Naive B cell (primary cell): Measurements from ENCODE around the gene C6orf52. TPM values are rescaled to one million over a fixed set of nuclear protein-coding genes. Genes with fewer than 3 reads are reported as not detected.
A peak's percentile ranks its signal among the peaks of the same experiment; 100 is the strongest.
"Not testable (repeated sequence)": the region's sequence is repeated elsewhere in the genome, so short reads cannot be mapped to it uniquely, and the experiment has no call there.

ENCODE experiments used
- ATAC-seq, 2 donors: fragments of 150-1000 bp; cut with Tn5 transposase; 2 replicates each; pipeline ENCODE4 v1.10.0; 2021; ENCODE audit warnings: low read depth in 2 of 2, mild to moderate bottlenecking in 2 of 2, moderate library complexity in 2 of 2
- DNase-seq: peaks from one replicate; pipeline ENCODE4 v3.0.0; 2022
- H3K27ac Mint-ChIP-seq, 6 donors: one replicate each; pipeline ENCODE4 v1.8.0; 2020 to 2022; ENCODE audit warnings: mild to moderate bottlenecking in 6 of 6, mixed read lengths in 6 of 6, moderate library complexity in 5 of 6, inconsistent platforms in 2 of 6
- H3K27me3 Mint-ChIP-seq, 3 donors: one replicate each; pipeline ENCODE4 v1.8.0; 2021 to 2022; ENCODE audit warnings: mixed read lengths in 3 of 3, mild to moderate bottlenecking in 1 of 3
- H3K36me3 Mint-ChIP-seq, 2 donors: one replicate each; pipeline ENCODE4 v1.8.0; 2020 to 2022; ENCODE audit warnings: mixed read lengths in 2 of 2, inconsistent platforms in 1 of 2, mild to moderate bottlenecking in 1 of 2
- H3K4me1 Mint-ChIP-seq, 3 donors: one replicate each; pipeline ENCODE4 v1.8.0; 2020 to 2022; ENCODE audit warnings: mixed read lengths in 3 of 3, inconsistent platforms in 1 of 3, mild to moderate bottlenecking in 1 of 3, moderate library complexity in 1 of 3
- H3K4me3 Mint-ChIP-seq, 8 donors: one replicate each; pipeline ENCODE4 v1.8.0; 2020 to 2022; ENCODE audit warnings: mild to moderate bottlenecking in 8 of 8, mixed read lengths in 8 of 8, moderate library complexity in 8 of 8, inconsistent platforms in 2 of 8
- H3K9me3 Mint-ChIP-seq, 7 donors: one replicate each; pipeline ENCODE4 v1.8.0; 2020 to 2022; ENCODE audit warnings: mixed read lengths in 7 of 7, mild to moderate bottlenecking in 5 of 7, inconsistent platforms in 2 of 7, moderate library complexity in 1 of 7
- polyA plus RNA-seq, 6 donors: library from polyadenylated mRNA; unstranded; fragments of 300-500 nt; fragmentation: Illumina TruSeq; gene quantifications; one replicate each; pipeline ENCODE4 v1.2.3, GENCODE V29; 2021; ENCODE audit warnings: low read depth in 6 of 6

C6orf52 gene
- polyA plus RNA-seq, 6 donors from 2014 or later: 0.96 to 1.6 (median 1.1) TPM; not detected in 3

- H3K36me3 Mint-ChIP-seq, H3K9me3 Mint-ChIP-seq, H3K27ac Mint-ChIP-seq, DNase-seq, H3K4me1 Mint-ChIP-seq, ATAC-seq: not testable (repeated sequence)
- Mint-ChIP-seq H3K4me3 (peak overlapping the region in 3 of 8 donors; percentile 20 to 50 (median 21)), H3K27me3 (peaks cover 3 to 22% (median 17%) of the 10 kb centered on the region in 3 donors)
Measured at GRCh38 chr6:10660431-10661191, 33.8 kb downstream of the C6orf52 start.

GRCh38 chr6:10659699-10660348 is 34.6 kb downstream of the C6orf52 start:
- DNase-seq (no peak), ATAC-seq (no peak)
- Mint-ChIP-seq H3K4me3 (peak overlapping the region in 7 of 8 donors; percentile 29 to 85 (median 53)), H3K27ac (no peak overlapping the region), H3K36me3 (no peaks in the 10 kb centered on the region), H3K27me3 (peaks cover 11 to 27% (median 22%) of the 10 kb centered on the region in 3 donors), H3K9me3 (peaks cover 0 to 7% (median 1%) of the 10 kb centered on the region in 7 donors), H3K4me1 (peaks cover 5 to 15% (median 14%) of the 10 kb centered on the region in 3 donors)

DNA sequence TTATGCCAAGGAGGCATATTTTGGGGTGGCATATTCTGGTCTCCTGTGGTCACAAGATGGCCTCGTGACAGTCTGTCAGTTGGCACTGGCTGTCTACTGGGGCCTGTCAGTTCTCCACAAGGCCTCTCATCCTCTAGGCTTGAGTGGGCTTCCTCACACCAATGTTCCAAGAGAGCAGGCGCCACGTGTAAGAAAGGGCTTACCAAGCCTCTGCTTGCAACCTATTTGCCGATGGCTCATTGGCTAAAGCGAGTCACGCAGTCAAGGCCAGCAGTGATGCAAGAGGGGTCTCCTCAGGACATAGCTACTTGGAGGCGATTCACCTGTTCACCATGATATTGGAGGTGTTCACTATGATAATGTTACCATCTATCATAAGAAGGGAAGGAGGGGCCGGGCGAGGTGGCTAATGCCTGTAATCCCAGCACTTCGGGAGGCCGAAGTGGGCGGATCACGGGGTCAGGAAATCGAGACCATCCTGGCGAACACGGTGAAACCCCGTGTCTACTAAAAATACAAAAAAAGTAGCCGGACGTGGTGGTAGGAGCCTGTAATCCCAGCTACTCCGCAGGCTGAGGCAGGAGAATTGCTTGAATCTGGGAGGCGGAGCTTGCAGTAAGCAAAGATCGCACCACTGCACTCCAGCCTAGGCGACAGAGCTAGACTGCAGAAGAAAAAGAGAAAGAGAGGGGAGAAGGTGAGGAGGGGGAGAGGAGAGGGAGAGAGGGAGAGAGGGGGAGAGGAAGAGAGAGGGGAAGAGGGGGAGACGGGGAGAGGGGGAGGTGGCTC is 35.3 kb downstream of the C6orf52 start:
- Mint-ChIP-seq H3K36me3 (no peaks in the 10 kb centered on the region), H3K27me3 (peaks cover 12 to 28% (median 19%) of the 10 kb centered on the region in 3 donors)
- no peak for ATAC-seq

GRCh38 chr6:10655508-10656055 is 38.8 kb downstream of the C6orf52 start:
- H3K9me3 Mint-ChIP-seq: peaks cover 0 to 3% (median 0%) of the 10 kb centered on the region in 7 donors
- no peaks in the 10 kb centered on the region for H3K36me3 Mint-ChIP-seq
- H3K4me3 Mint-ChIP-seq: peak overlapping the region in 1 of 8 donors; percentile 16
- no peak overlapping the region for H3K27ac Mint-ChIP-seq
- DNase-seq (no peak), ATAC-seq (peak; percentile 35 to 60)
- H3K4me1 Mint-ChIP-seq: peaks cover 5 to 15% (median 14%) of the 10 kb centered on the region in 3 donors
- peaks cover 12 to 45% (median 25%) of the 10 kb centered on the region in 3 donors for H3K27me3 Mint-ChIP-seq

More for the DNA sequence above, 35.3 kb downstream of the C6orf52 start:
- H3K9me3 Mint-ChIP-seq: peaks cover 0 to 3% (median 0%) of the 10 kb centered on the region in 7 donors
- no peak overlapping the region for H3K27ac Mint-ChIP-seq
- H3K4me3 Mint-ChIP-seq: peak overlapping the region in 6 of 8 donors; percentile 6 to 85 (median 58)
- DNase-seq: no peak
- H3K4me1 Mint-ChIP-seq: peaks cover 5 to 15% (median 14%) of the 10 kb centered on the region in 3 donors

- Mint-ChIP-seq H3K9me3 (no peaks in the 10 kb centered on the region), H3K36me3 (no peaks in the 10 kb centered on the region), H3K27ac (peak overlapping the region in 1 of 6 donors; percentile 59), H3K4me3 (peak overlapping the region in 4 of 8 donors; percentile 50 to 82 (median 70)), H3K27me3 (no peaks in the 10 kb centered on the region), H3K4me1 (peaks cover 28 to 32% (median 31%) of the 10 kb centered on the region in 3 donors)
- DNase-seq (no peak), ATAC-seq (no peak)
Measured at GRCh38 chr6:10644225-10644624, 50.2 kb downstream of the C6orf52 start.

- H3K36me3 Mint-ChIP-seq: no peaks in the 10 kb centered on the region
- peak overlapping the region in 7 of 8 donors; percentile 30 to 86 (median 77) for H3K4me3 Mint-ChIP-seq
- peak; percentile 98 to 99 for ATAC-seq
- DNase-seq: peak; percentile 59
- no peaks in the 10 kb centered on the region for H3K9me3 Mint-ChIP-seq
- H3K27me3 Mint-ChIP-seq: no peaks in the 10 kb centered on the region
- peaks cover 28 to 35% (median 31%) of the 10 kb centered on the region in 3 donors for H3K4me1 Mint-ChIP-seq
- H3K27ac Mint-ChIP-seq: peak overlapping the region in 5 of 6 donors; percentile 0 to 75 (median 40)
Measured at GRCh38 chr6:10643201-10643651, 51.2 kb downstream of the C6orf52 start.

DNA sequence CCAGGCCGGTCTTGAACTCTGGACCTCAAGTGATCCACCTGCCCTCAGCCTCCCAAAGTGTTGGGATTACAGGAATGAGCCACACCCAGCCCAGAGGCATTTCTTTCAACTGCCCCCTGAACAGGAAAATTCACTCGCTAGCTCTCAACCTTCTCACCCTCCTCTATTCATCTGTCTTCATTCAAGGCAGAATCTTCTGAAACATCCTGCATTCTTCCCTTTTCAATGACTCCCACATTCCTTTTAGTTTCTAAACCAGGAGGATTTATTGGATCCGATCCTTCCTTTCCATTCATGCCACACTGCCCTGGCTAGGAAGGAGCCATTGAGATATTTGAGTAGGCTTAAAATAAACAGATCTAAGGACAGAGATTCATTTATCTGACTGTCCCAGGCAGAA is 52.9 kb downstream of the C6orf52 start:
- H3K4me1 Mint-ChIP-seq: peaks cover 31 to 43% (median 31%) of the 10 kb centered on the region in 3 donors
- DNase-seq (no peak), ATAC-seq (no peak)
- H3K4me3 Mint-ChIP-seq: no peak overlapping the region
- no peaks in the 10 kb centered on the region for H3K9me3 Mint-ChIP-seq
- H3K27ac Mint-ChIP-seq: no peak overlapping the region
- no peaks in the 10 kb centered on the region for H3K36me3 Mint-ChIP-seq
- no peaks in the 10 kb centered on the region for H3K27me3 Mint-ChIP-seq

- H3K4me3 Mint-ChIP-seq: no peak overlapping the region
- peaks cover 31 to 40% (median 31%) of the 10 kb centered on the region in 3 donors for H3K4me1 Mint-ChIP-seq
- ATAC-seq (no peak), DNase-seq (no peak)
- no peaks in the 10 kb centered on the region for H3K36me3 Mint-ChIP-seq
- peak overlapping the region in 1 of 6 donors; percentile 4 for H3K27ac Mint-ChIP-seq
- no peaks in the 10 kb centered on the region for H3K9me3 Mint-ChIP-seq
- H3K27me3 Mint-ChIP-seq: no peaks in the 10 kb centered on the region
Measured at GRCh38 chr6:10640412-10640811, 54.0 kb downstream of the C6orf52 start.

DNA sequence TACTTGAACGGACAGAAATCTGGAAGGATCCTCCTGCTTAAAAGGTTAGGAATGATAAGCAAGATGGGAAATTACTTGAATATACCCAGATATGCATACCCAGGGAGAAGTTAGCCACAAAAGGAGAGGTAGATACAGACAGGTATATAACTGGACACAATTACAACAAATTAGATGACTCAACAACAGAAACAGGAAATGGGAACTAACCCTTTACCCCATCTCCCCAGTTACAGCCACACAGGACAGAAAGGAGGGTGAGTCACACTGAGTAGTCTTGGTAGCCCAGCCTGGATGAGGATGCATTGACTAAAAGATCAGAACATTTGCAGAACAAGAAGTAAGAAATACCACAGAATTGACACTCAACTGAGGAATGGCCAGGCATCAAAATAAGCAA is 61.2 kb downstream of the C6orf52 start:
- no peaks in the 10 kb centered on the region for H3K27me3 Mint-ChIP-seq
- H3K4me3 Mint-ChIP-seq: no peak overlapping the region
- DNase-seq (no peak), ATAC-seq (no peak)
- no peaks in the 10 kb centered on the region for H3K36me3 Mint-ChIP-seq
- H3K4me1 Mint-ChIP-seq: peaks cover 0 to 10% (median 8%) of the 10 kb centered on the region in 3 donors
- H3K27ac Mint-ChIP-seq: peak overlapping the region in 1 of 6 donors; percentile 59
- no peaks in the 10 kb centered on the region for H3K9me3 Mint-ChIP-seq

GRCh38 chr6:10630178-10630577 is 64.2 kb downstream of the C6orf52 start:
- no peak overlapping the region for H3K4me3 Mint-ChIP-seq
- no peaks in the 10 kb centered on the region for H3K27me3 Mint-ChIP-seq
- H3K4me1 Mint-ChIP-seq: peaks cover 1 to 5% (median 2%) of the 10 kb centered on the region in 3 donors
- no peak for DNase-seq
- no peak overlapping the region for H3K27ac Mint-ChIP-seq
- peaks cover 14 to 18% of the 10 kb centered on the region in 2 donors for H3K36me3 Mint-ChIP-seq
- no peaks in the 10 kb centered on the region for H3K9me3 Mint-ChIP-seq
- ATAC-seq: no peak

- Mint-ChIP-seq H3K27me3 (no peaks in the 10 kb centered on the region), H3K27ac (no peak overlapping the region), H3K4me1 (peaks cover 0 to 13% (median 5%) of the 10 kb centered on the region in 3 donors), H3K9me3 (peaks cover 0 to 1% (median 0%) of the 10 kb centered on the region in 7 donors), H3K4me3 (no peak overlapping the region), H3K36me3 (peaks cover 37 to 38% of the 10 kb centered on the region in 2 donors)
- DNase-seq: no peak
- ATAC-seq: no peak
Measured at GRCh38 chr6:10627800-10628199, 66.6 kb downstream of the C6orf52 start.

DNA sequence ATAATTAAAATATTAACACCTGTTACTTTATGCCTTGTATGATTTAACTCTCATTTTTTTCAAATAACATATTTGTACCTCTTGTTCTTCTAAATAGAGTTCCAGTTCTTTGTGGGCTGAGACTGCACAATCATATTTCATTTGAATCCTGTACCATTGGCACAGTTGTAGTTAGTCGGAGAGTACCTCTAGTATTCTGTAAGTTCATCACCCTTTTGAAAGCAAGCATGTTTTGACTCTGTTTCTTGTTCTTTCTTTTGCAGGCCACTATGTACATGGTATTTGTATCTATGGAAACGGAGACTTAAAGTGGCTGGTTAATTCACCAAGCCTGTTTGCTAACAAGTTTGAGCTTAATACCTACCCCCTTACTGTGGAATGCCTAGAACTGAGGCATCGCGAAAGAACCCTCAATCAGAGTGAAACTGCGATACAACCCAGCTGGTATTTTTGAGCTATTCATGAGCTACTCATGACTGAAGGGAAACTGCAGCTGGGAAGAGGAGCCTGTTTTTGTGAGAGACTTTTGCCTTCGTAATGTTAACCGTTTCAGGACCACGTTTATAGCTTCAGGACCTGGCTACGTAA is 68.2 kb downstream of the C6orf52 start:
- Mint-ChIP-seq H3K4me1 (peaks cover 2 to 13% (median 5%) of the 10 kb centered on the region in 3 donors), H3K27me3 (no peaks in the 10 kb centered on the region), H3K36me3 (peaks cover 45 to 47% of the 10 kb centered on the region in 2 donors), H3K27ac (no peak overlapping the region), H3K4me3 (no peak overlapping the region), H3K9me3 (peaks cover 0 to 2% (median 0%) of the 10 kb centered on the region in 7 donors)
- DNase-seq (no peak), ATAC-seq (no peak)
